GM19025 (cell line): ENCODE results near the gene CCSER1.
"Not testable (repeated sequence)": the region's sequence is repeated elsewhere in the genome, so short reads cannot be mapped to it uniquely, and the experiment has no call there.

Source experiments
- ATAC-seq: cut with Tn5 transposase; IDR thresholded peaks from one replicate; pipeline ENCODE4 v1.9.1; 2021; ENCODE audit warnings: mild to moderate bottlenecking, low read depth, moderate library complexity; ENCODE audit not compliant: unreplicated experiment

CCSER1 gene

GRCh38 chr4:90641861-90642599, 514.8 kb downstream of the CCSER1 start:
- no peak for ATAC-seq

- ATAC-seq: no peak
Observed at GRCh38 chr4:90643156-90643555, 516.0 kb downstream of the CCSER1 start.

GRCh38 chr4:90648311-90648710, 521.1 kb downstream of the CCSER1 start:
- no peak for ATAC-seq

- no peak for ATAC-seq
Observed at GRCh38 chr4:90648791-90649190, 521.6 kb downstream of the CCSER1 start.

GRCh38 chr4:90660672-90661071, 533.5 kb downstream of the CCSER1 start:
- no peak for ATAC-seq

GRCh38 chr4:90670183-90670582, 543.0 kb downstream of the CCSER1 start:
- no peak for ATAC-seq

- ATAC-seq: no peak
Observed at GRCh38 chr4:90689739-90690138, 562.5 kb downstream of the CCSER1 start.

- no peak for ATAC-seq
Observed at GRCh38 chr4:90695411-90695810, 568.2 kb downstream of the CCSER1 start.

GRCh38 chr4:90705501-90705900, 578.3 kb downstream of the CCSER1 start:
- not testable (repeated sequence) for ATAC-seq

GRCh38 chr4:90715242-90715641, 588.0 kb downstream of the CCSER1 start:
- no peak for ATAC-seq

GRCh38 chr4:90718931-90719330, 591.7 kb downstream of the CCSER1 start:
- ATAC-seq: no peak

- no peak for ATAC-seq
Observed at GRCh38 chr4:90727938-90728337, 600.7 kb downstream of the CCSER1 start.

- no peak for ATAC-seq
Observed at GRCh38 chr4:90730752-90731151, 603.6 kb downstream of the CCSER1 start.

GRCh38 chr4:90733211-90733610, 606.0 kb downstream of the CCSER1 start:
- ATAC-seq: no peak

GRCh38 chr4:90745176-90745575, 618.0 kb downstream of the CCSER1 start:
- ATAC-seq: no peak

GRCh38 chr4:90753068-90753467, 625.9 kb downstream of the CCSER1 start:
- ATAC-seq: no peak

- ATAC-seq: no peak
Observed at GRCh38 chr4:90757534-90758060, 630.4 kb downstream of the CCSER1 start.

GRCh38 chr4:90760059-90760458, 632.9 kb downstream of the CCSER1 start:
- ATAC-seq: no peak

GRCh38 chr4:90766837-90767236, 639.6 kb downstream of the CCSER1 start:
- ATAC-seq: no peak

GRCh38 chr4:90769251-90769650, 642.1 kb downstream of the CCSER1 start:
- ATAC-seq: no peak

- ATAC-seq: no peak
Observed at GRCh38 chr4:90780193-90780592, 653.0 kb downstream of the CCSER1 start.

- ATAC-seq: no peak
Observed at GRCh38 chr4:90786602-90787001, 659.4 kb downstream of the CCSER1 start.
